GM18951 (cell line): ENCODE data around the gene TCF12.

Experiments
- POLR2A ChIP-seq: IDR thresholded peaks from 4 replicates; pipeline ENCODE4 v1.6.1; 2011; ENCODE audit warnings: mild to moderate bottlenecking; ENCODE audit not compliant: insufficient read length, insufficient read depth; ENCODE audit errors: extremely low read depth
- in situ Hi-C: fragments of 300-500 bp; cut with MboI; formaldehyde crosslinking; loops from one replicate; pipeline ENCODE4 v1.12.0; 2022; ENCODE audit warnings: low sequenced_read_pairs, mixed read lengths, inconsistent platforms; ENCODE audit not compliant: unreplicated experiment

TCF12 gene

GRCh38 chr15:56980473-56980872 lies 62.0 kb downstream of the TCF12 start:
- in situ Hi-C loops = no loop called here
- no peak for TF ChIP-seq POLR2A

GRCh38 chr15:56981160-56981559 lies 62.7 kb downstream of the TCF12 start:
- no peak for TF ChIP-seq POLR2A
- in situ Hi-C loops = no loop called here

- no peak for TF ChIP-seq POLR2A
- in situ Hi-C loops = no loop called here
Measured at GRCh38 chr15:56982987-56983386, 64.5 kb downstream of the TCF12 start.

GRCh38 chr15:56984681-56985481 lies 66.4 kb downstream of the TCF12 start:
- no peak for TF ChIP-seq POLR2A
- in situ Hi-C loops = no loop called here

GRCh38 chr15:56985856-56986255 lies 67.4 kb downstream of the TCF12 start:
- in situ Hi-C loops = no loop called here
- TF ChIP-seq POLR2A = no peak

GRCh38 chr15:56987286-56987685 lies 68.8 kb downstream of the TCF12 start:
- in situ Hi-C loops = no loop called here
- no peak for TF ChIP-seq POLR2A

GRCh38 chr15:56988219-56988618 lies 69.8 kb downstream of the TCF12 start:
- TF ChIP-seq POLR2A = no peak
- in situ Hi-C loops = no loop called here

- TF ChIP-seq POLR2A = no peak
- in situ Hi-C loops = no loop called here
Measured at GRCh38 chr15:56989411-56989924, 71.0 kb downstream of the TCF12 start.

GRCh38 chr15:56991017-56991416 lies 72.6 kb downstream of the TCF12 start:
- TF ChIP-seq POLR2A = no peak
- in situ Hi-C loops = no loop called here

GRCh38 chr15:56992725-56993124 lies 74.3 kb downstream of the TCF12 start:
- in situ Hi-C loops = no loop called here
- no peak for TF ChIP-seq POLR2A

GRCh38 chr15:56994280-56994679 lies 75.8 kb downstream of the TCF12 start:
- no peak for TF ChIP-seq POLR2A
- in situ Hi-C loops = no loop called here

- TF ChIP-seq POLR2A = no peak
- in situ Hi-C loops = no loop called here
Measured at GRCh38 chr15:56996093-56996492, 77.6 kb downstream of the TCF12 start.

- no peak for TF ChIP-seq POLR2A
Measured at GRCh38 chr15:56996746-56997470, 78.5 kb downstream of the TCF12 start.

GRCh38 chr15:57003418-57003817 lies 85.0 kb downstream of the TCF12 start:
- TF ChIP-seq POLR2A = no peak
- in situ Hi-C loops = loop anchor here (25.0 kb wide), 1 partner anchor 309 kb away; no protein-coding TSS in a partner anchor

More at GRCh38 chr15:56996746-56997470, 78.5 kb downstream of the TCF12 start:
- in situ Hi-C loops = no loop called here
